Vagina (tissue), 2 donors: ENCODE measurements around the gene CRACR2B. TPM values are rescaled to one million over a fixed set of nuclear protein-coding genes. Genes with fewer than 3 reads are reported as not detected.

Source experiments
- DNase-seq, 2 donors: peaks; one replicate each; pipeline ENCODE4 v3.0.0-alpha.2; 2017; ENCODE audit errors: extremely low spot score in 2 of 2
- H3K27ac ChIP-seq: fragments of 200-600 bp; sonication (generic); one replicate; pipeline ENCODE4 v1.5.1; 2019
- H3K27me3 ChIP-seq: fragments of 200-600 bp; sonication (generic); one replicate; pipeline ENCODE4 v1.5.1; 2019
- H3K36me3 ChIP-seq, 2 donors: fragments of 200-600 bp; sonication (generic); one replicate each; pipeline ENCODE4 v1.5.1; 2017 to 2019
- H3K4me1 ChIP-seq: fragments of 200-600 bp; sonication (generic); one replicate; pipeline ENCODE4 v1.5.1; 2019
- H3K4me3 ChIP-seq, 2 donors: fragments of 200-600 bp; sonication (generic); 1 replicate in 1 of 2; 2 replicates in 1 of 2; pipeline ENCODE4 v1.5.1; 2016 to 2019
- H3K9me3 ChIP-seq: fragments of 200-600 bp; sonication (generic); one replicate; pipeline ENCODE4 v1.5.1; 2019
- POLR2A ChIP-seq, 2 donors: fragments of 450-650 bp; IDR thresholded peaks; one replicate each; pipeline ENCODE4 v1.6.1; 2017; ENCODE audit warnings: antibody characterized with exemption in 2 of 2, mild to moderate bottlenecking in 2 of 2, moderate library complexity in 2 of 2
- POLR2AphosphoS5 ChIP-seq, 2 donors: sonication (generic); formaldehyde crosslinking; IDR thresholded peaks; one replicate each; pipeline ENCODE4 v1.9.0; 2017; ENCODE audit warnings: antibody characterized with exemption in 2 of 2, mild to moderate bottlenecking in 2 of 2, low read depth in 1 of 2; ENCODE audit not compliant: insufficient read depth in 1 of 2
- intact Hi-C: fragments of 100-400 bp; cut with DNase I; formaldehyde crosslinking; loops from one replicate; pipeline ENCODE4 v1.15.1; 2023
- total RNA-seq: library from RNA; depleted of rRNA; stranded (reverse); fragments of >200 nt; gene quantifications from one replicate; pipeline ENCODE4 v1.2.3, GENCODE V29; 2016
- TF ChIP-seq, protein P1 (sequence below), 3 experiments: fragments of 450-650 bp in 2 of 3; fragments of 200-600 bp in 1 of 3; sonication (generic) in 1 of 3; IDR thresholded peaks; one replicate each; pipeline ENCODE4 v1.5.1; 2017 to 2019; ENCODE audit warnings: antibody characterized with exemption in 3 of 3, mild to moderate bottlenecking in 2 of 3, moderate library complexity in 2 of 3

CRACR2B gene
- total RNA-seq, 1 donor from 2014 or later, result 4.9 TPM

DNA sequence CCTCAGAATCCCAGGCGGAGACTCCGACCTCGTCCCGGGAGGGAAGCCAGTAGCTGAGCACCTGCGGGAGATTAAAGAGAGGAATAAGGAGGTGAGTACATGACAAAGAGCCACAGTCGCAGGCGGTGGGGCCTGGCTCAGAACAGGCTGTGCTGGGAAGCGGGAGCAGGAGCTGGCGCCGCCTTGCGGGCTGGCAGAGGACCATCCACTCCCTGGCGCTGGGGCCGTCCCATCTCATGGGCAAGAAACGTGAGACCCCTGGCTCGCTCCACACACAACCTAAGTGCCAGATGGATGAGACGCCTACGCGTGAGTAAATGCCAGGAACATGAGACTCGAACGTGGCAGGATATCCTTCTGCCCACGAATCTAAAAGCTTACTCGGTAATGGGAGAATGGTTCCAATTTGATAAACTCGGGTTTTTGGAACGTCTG is 44.1 kb upstream of the CRACR2B start:
- intact Hi-C loops, result no loop called here
- H3K27ac ChIP-seq, result peak overlapping the region; percentile 50

DNA sequence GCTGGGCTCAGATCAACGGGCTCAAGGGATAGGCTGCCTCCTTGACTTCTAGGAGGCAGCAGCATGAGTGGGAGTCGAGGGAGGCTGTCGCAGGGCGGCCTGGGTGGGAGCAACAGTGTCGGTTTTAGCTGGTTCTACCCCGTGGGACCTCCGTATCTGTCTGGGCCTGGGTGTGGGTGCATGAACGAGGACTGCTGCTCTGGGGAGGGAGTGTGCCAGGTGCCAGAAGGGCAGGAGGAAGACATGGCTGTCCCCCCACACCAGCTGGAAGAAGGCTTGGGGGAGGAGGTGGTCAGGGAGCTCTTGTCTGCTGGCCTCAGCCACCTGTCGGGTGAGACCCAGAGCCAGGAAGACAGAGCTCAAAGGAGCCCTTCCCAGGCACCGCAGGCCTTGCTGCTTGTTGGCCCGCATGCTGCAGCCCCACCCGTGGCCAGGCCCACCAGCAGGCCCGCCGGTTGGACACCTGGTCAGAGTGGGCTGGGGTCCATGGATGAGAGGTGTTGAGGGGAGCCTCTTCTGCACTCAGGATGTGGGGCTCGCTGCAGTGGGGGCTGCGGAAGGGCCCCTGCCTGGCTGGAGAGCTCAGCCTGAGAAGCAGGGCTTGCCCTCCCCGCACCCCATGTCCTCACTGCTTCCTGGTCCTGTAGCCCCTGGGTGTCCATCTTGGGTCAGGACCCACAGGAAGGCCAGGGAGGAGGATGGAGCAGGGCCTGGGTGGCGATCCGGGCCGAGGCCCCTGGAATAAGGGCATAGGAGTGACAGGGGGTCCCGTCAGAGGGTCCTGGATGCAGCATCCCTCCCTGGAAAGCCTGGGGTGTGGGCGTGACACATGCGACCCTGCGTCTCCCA is 41.3 kb upstream of the CRACR2B start:
- Histone ChIP-seq H3K9me3 (no peaks in the 10 kb centered on the region), H3K36me3 (no peaks in the 10 kb centered on the region), H3K27me3 (no peaks in the 10 kb centered on the region), H3K4me3 (no peak overlapping the region), H3K4me1 (peaks cover 32% of the 10 kb centered on the region), H3K27ac (no peak overlapping the region)
- DNase-seq, result no peak
- TF ChIP-seq POLR2A (IDR thresholded peaks at IDR 0.05) (no peak), POLR2AphosphoS5 (IDR thresholded peaks at IDR 0.05; ENCODE audit: insufficient read depth in 1 of 2, low read depth in 1 of 2) (no peak)
- TF ChIP-seq, protein P1, sequence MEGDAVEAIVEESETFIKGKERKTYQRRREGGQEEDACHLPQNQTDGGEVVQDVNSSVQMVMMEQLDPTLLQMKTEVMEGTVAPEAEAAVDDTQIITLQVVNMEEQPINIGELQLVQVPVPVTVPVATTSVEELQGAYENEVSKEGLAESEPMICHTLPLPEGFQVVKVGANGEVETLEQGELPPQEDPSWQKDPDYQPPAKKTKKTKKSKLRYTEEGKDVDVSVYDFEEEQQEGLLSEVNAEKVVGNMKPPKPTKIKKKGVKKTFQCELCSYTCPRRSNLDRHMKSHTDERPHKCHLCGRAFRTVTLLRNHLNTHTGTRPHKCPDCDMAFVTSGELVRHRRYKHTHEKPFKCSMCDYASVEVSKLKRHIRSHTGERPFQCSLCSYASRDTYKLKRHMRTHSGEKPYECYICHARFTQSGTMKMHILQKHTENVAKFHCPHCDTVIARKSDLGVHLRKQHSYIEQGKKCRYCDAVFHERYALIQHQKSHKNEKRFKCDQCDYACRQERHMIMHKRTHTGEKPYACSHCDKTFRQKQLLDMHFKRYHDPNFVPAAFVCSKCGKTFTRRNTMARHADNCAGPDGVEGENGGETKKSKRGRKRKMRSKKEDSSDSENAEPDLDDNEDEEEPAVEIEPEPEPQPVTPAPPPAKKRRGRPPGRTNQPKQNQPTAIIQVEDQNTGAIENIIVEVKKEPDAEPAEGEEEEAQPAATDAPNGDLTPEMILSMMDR (IDR thresholded peaks at IDR 0.05), result no peak
- intact Hi-C loops, result no loop called here

More for the DNA sequence above, 44.1 kb upstream of the CRACR2B start:
- Histone ChIP-seq H3K9me3 (no peaks in the 10 kb centered on the region), H3K36me3 (no peaks in the 10 kb centered on the region), H3K4me1 (peaks cover 22% of the 10 kb centered on the region), H3K4me3 (no peak overlapping the region), H3K27me3 (no peaks in the 10 kb centered on the region)
- TF ChIP-seq POLR2AphosphoS5 (IDR thresholded peaks at IDR 0.05; ENCODE audit: insufficient read depth in 1 of 2, low read depth in 1 of 2), result peak; percentile 60 to 64
- TF ChIP-seq, protein P1 (IDR thresholded peaks at IDR 0.05), result peak; percentile 17 to 59 (median 21)
- TF ChIP-seq POLR2A (IDR thresholded peaks at IDR 0.05), result no peak
- no peak for DNase-seq

DNA sequence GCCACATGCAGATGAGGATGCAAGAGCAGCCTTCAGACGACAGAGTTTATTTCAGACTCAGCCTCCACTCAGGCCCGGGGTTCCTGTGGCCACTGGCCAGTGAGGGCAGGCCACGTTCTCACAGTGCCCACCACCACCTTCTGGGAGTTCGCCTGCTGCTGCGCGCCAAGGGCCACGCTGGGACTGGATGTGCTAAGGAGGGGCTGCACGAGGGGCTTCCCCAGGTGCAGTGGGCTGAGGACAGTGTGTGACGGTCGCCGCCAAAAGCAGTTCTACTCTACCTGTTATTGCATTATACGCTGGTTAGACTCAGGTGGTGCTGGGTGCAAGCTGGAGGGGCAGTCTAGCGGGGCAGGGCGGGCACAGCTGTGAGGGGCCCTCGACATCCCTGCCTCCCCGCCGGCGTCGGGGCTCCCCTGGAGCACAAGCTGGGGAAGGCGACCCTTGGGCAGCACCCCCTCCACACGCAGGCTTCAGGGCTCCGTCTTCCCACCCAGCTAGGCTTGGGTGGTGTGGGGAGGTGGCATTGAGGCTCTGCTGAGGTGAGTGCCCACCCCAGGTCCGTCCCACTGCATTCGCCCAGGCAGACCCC is 40.5 kb upstream of the CRACR2B start:
- no peak for TF ChIP-seq POLR2AphosphoS5 (IDR thresholded peaks at IDR 0.05; ENCODE audit: insufficient read depth in 1 of 2, low read depth in 1 of 2)
- no peak for TF ChIP-seq POLR2A (IDR thresholded peaks at IDR 0.05)
- TF ChIP-seq, protein P1 (IDR thresholded peaks at IDR 0.05), result no peak
- H3K9me3 ChIP-seq, result no peaks in the 10 kb centered on the region
- no peak overlapping the region for H3K4me3 ChIP-seq
- H3K27ac ChIP-seq, result no peak overlapping the region
- DNase-seq, result no peak
- no peaks in the 10 kb centered on the region for H3K27me3 ChIP-seq
- peaks cover 30% of the 10 kb centered on the region for H3K4me1 ChIP-seq
- intact Hi-C loops, result no loop called here
- H3K36me3 ChIP-seq, result no peaks in the 10 kb centered on the region

DNA sequence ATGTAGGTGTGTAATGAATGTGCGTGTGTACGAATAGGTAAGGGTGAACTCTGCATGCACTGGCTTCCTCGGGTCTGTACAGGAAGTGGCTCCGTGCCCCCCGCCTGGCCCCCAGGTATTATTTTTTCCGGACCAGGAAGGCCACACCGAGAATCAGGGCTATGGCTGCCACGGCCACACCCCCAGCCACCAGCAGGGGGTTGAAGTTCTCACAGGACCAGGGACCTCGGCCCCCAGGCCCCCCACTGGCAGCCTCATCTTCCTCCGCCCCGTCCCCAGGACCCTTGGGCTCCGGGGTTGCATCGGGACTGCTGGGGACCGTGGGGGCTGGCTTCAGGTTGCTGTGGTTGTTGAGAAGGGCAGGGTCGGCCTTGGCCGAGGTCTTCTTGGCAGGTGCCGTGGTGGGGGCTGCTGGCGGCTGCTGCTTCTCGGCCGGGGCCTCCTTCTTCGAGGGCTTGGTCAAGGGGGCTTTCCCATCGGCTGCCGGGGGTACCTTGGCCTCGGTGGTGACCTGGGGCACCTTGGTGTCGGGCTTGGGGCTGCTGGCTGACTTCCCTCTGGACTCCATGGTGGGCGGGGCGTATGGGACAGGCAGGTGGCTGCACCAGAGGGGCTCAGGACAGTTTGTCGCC is 39.6 kb upstream of the CRACR2B start:
- Histone ChIP-seq H3K27ac (no peak overlapping the region), H3K4me3 (no peak overlapping the region), H3K9me3 (no peaks in the 10 kb centered on the region), H3K36me3 (no peaks in the 10 kb centered on the region), H3K4me1 (peaks cover 20% of the 10 kb centered on the region), H3K27me3 (no peaks in the 10 kb centered on the region)
- DNase-seq, result no peak
- no peak for TF ChIP-seq POLR2A (IDR thresholded peaks at IDR 0.05)
- TF ChIP-seq, protein P1 (IDR thresholded peaks at IDR 0.05), result no peak
- no peak for TF ChIP-seq POLR2AphosphoS5 (IDR thresholded peaks at IDR 0.05; ENCODE audit: insufficient read depth in 1 of 2, low read depth in 1 of 2)
- intact Hi-C loops, result no loop called here
